ENCODE results near the gene SHQ1. TPM values are rescaled to one million over a fixed set of nuclear protein-coding genes. Genes with fewer than 3 reads are reported as not detected.

Gene SHQ1
- total and polyA plus RNA-seq, 7 donors: 7.9 to 17.4 (median 9.6) TPM

DNA sequence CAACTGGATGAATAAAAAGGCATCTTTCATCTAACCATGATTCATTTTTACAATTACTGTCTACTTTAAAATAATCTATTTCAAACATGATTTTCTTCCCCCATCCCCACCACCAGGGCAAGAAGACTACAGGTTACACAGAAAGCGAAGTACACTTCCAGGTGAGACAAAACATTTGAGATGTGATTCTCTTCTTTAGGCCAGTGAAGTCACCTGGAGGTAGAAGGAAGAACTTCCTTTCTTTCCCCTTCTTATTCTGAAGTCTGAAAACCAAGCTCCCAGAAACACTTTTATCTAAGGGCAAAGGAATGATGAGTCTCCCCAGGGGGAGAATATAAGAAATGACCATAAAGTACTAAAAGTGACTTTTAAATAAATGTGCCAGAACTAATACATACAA, 36.7 kb downstream of the SHQ1 start:
- 96 to 99% methylated on average over 1 of the region's 1 CpG for WGBS, 2 donors
- no peaks in the 10 kb centered on the region for H3K27me3 ChIP-seq
- intact Hi-C loops (cut with DNase I): no loop called here

DNA sequence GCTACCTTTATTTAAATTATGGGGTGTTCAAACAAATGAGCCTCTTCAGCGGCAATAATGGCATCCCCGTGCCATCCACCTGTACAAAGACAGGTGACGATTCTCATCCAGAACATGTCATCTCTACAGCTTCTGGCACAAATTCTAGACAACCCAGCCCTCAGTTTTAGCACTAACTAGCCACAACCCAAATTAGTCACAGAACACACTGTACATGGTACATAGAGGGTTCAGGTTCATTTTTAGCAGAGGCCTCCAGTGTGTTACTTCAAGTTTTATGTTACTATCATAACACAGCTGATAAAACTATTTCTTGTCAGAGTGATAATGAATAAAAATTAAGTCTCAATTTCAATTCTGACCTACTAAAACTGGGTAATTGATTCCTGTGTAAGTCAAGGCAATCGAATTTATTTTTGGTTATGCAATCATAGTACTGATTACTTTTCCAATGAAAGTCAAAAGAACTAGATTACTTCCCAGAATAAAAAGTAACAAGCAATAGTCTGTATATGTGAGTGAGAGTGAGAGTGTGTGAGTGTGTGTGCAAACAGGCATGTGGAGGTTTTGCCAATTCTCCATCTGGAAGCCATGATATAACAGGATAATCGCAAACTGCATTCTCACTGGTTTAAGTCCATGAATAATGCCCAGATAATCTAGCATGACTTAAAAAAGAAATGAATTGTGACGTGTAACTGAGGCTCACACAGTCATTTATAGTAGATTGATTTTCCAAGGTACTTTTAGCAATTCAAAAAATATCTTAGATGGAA, 37.4 kb downstream of the SHQ1 start:
- Histone ChIP-seq H3K27me3 (no peaks in the 10 kb centered on the region), H3K36me3 (no peaks in the 10 kb centered on the region), H3K4me3 (no peak overlapping the region), H3K4me1 (peaks cover 0 to 22% (median 18%) of the 10 kb centered on the region in 4 donors), H3K9me3 (no peaks in the 10 kb centered on the region), H3K27ac (peak overlapping the region in 3 of 4 donors; percentile 7 to 55 (median 44))
- WGBS, 2 donors: 91 to 92% methylated on average over 6 of the region's 6 CpGs
- DNase-seq: no peak
- no peak for TF ChIP-seq EP300 (IDR thresholded peaks at IDR 0.05)
- TF ChIP-seq POLR2AphosphoS5 (IDR thresholded peaks at IDR 0.05): no peak
- TF ChIP-seq POLR2A (IDR thresholded peaks at IDR 0.05): no peak
- TF ChIP-seq, protein P1, sequence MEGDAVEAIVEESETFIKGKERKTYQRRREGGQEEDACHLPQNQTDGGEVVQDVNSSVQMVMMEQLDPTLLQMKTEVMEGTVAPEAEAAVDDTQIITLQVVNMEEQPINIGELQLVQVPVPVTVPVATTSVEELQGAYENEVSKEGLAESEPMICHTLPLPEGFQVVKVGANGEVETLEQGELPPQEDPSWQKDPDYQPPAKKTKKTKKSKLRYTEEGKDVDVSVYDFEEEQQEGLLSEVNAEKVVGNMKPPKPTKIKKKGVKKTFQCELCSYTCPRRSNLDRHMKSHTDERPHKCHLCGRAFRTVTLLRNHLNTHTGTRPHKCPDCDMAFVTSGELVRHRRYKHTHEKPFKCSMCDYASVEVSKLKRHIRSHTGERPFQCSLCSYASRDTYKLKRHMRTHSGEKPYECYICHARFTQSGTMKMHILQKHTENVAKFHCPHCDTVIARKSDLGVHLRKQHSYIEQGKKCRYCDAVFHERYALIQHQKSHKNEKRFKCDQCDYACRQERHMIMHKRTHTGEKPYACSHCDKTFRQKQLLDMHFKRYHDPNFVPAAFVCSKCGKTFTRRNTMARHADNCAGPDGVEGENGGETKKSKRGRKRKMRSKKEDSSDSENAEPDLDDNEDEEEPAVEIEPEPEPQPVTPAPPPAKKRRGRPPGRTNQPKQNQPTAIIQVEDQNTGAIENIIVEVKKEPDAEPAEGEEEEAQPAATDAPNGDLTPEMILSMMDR (IDR thresholded peaks at IDR 0.05): no peak
- intact Hi-C loops (cut with DNase I): no loop called here

More for the DNA sequence above, 36.7 kb downstream of the SHQ1 start:
- Histone ChIP-seq H3K9me3 (no peaks in the 10 kb centered on the region), H3K27ac (no peak overlapping the region), H3K4me3 (no peak overlapping the region), H3K36me3 (no peaks in the 10 kb centered on the region), H3K4me1 (peaks cover 0 to 16% (median 13%) of the 10 kb centered on the region in 4 donors)
- TF ChIP-seq POLR2A (IDR thresholded peaks at IDR 0.05) (no peak), POLR2AphosphoS5 (IDR thresholded peaks at IDR 0.05) (no peak), EP300 (IDR thresholded peaks at IDR 0.05) (no peak)
- TF ChIP-seq, protein P1 (IDR thresholded peaks at IDR 0.05): no peak
- no peak for DNase-seq

DNA sequence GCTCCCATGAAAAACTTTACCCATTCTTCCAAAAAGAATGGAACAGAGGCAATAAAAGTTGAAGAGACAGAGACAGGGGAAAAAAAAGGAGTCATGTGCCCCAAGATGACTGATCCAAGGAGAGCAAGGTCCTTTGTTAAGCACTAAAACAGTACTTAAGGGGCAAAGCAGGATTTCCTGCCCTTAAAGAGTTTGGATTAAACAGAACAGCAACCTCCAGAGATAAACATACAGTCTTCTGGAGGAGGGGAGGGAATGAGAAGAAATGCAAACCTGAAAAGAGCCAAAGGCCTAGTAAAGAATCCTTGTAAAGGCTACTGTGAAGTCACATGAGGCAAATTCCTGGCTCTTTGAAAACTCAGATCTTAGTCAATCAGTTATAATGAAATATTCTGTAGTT, 38.2 kb downstream of the SHQ1 start:
- H3K36me3 ChIP-seq: no peaks in the 10 kb centered on the region
- intact Hi-C loops (cut with DNase I): no loop called here
- no peak overlapping the region for H3K4me3 ChIP-seq
- H3K27me3 ChIP-seq: no peaks in the 10 kb centered on the region
- DNase-seq: no peak
- TF ChIP-seq POLR2A (IDR thresholded peaks at IDR 0.05): no peak
- TF ChIP-seq, protein P1 (IDR thresholded peaks at IDR 0.05): no peak
- TF ChIP-seq EP300 (IDR thresholded peaks at IDR 0.05): no peak
- no peak for TF ChIP-seq POLR2AphosphoS5 (IDR thresholded peaks at IDR 0.05)
- H3K9me3 ChIP-seq: no peaks in the 10 kb centered on the region
- H3K27ac ChIP-seq: peak overlapping the region in 3 of 4 donors; percentile 7 to 55 (median 44)
- peaks cover 0 to 25% (median 18%) of the 10 kb centered on the region in 4 donors for H3K4me1 ChIP-seq

- intact Hi-C loops (cut with DNase I): no loop called here
- no peaks in the 10 kb centered on the region for H3K9me3 ChIP-seq
- 85 to 93% methylated on average over 5 of the region's 5 CpGs for WGBS, 2 donors
- H3K4me1 ChIP-seq: peaks cover 0 to 11% (median 4%) of the 10 kb centered on the region in 4 donors
- no peak overlapping the region for H3K27ac ChIP-seq
- H3K36me3 ChIP-seq: no peaks in the 10 kb centered on the region
- H3K27me3 ChIP-seq: no peaks in the 10 kb centered on the region
- DNase-seq: no peak
- no peak overlapping the region for H3K4me3 ChIP-seq
- TF ChIP-seq EP300 (IDR thresholded peaks at IDR 0.05) (no peak), POLR2A (IDR thresholded peaks at IDR 0.05) (no peak), POLR2AphosphoS5 (IDR thresholded peaks at IDR 0.05) (no peak)
- TF ChIP-seq, protein P1 (IDR thresholded peaks at IDR 0.05): no peak
These were observed 43.9 kb downstream of the SHQ1 start for GRCh38 chr3:72804361-72804760.

Data from sigmoid colon (tissue), 7 donors.